Tibial artery (tissue), 4 donors: ENCODE results near the gene ATXN7.
A peak's percentile ranks its signal among the peaks of the same experiment; 100 is the strongest.

ENCODE experiments used
- DNase-seq, 2 donors: peaks; one replicate each; pipeline ENCODE4 v3.0.0-alpha.2; 2019
- H3K27ac ChIP-seq, 2 donors: fragments of 200-600 bp; sonication (generic) in 1 of 2; 1 replicate in 1 of 2; 2 replicates in 1 of 2; pipeline ENCODE4 v1.5.1; 2018 to 2019; ENCODE audit warnings: mild to moderate bottlenecking in 1 of 2
- H3K27me3 ChIP-seq, 2 donors: fragments of 200-600 bp; sonication (generic) in 1 of 2; one replicate each; pipeline versions ENCODE4 v1.5.1 to v1.6.0; 2016 to 2019
- H3K36me3 ChIP-seq, 3 donors: fragments of 200-600 bp; sonication (generic) in 2 of 3; one replicate each; pipeline ENCODE4 v1.5.1; 2016 to 2019; ENCODE audit warnings: mild to moderate bottlenecking in 2 of 3
- H3K4me1 ChIP-seq, 4 donors: fragments of 200-600 bp; sonication (generic) in 2 of 4; 1 replicate in 3 of 4; 2 replicates in 1 of 4; pipeline ENCODE4 v1.5.1; 2016 to 2019
- H3K4me3 ChIP-seq, 2 donors: fragments of 200-600 bp; sonication (generic) in 1 of 2; 1 replicate in 1 of 2; 2 replicates in 1 of 2; pipeline ENCODE4 v1.5.1; 2018 to 2019; ENCODE audit warnings: mild to moderate bottlenecking in 2 of 2
- H3K9me3 ChIP-seq, 3 donors: fragments of 200-600 bp; sonication (generic) in 1 of 3; one replicate each; pipeline ENCODE4 v1.5.1; 2016 to 2019
- intact Hi-C: fragments of 100-400 bp; cut with DNase I; formaldehyde crosslinking; loops from one replicate; pipeline ENCODE4 v1.15.0; 2023; ENCODE audit warnings: low total_unique reads
- TF ChIP-seq, protein P1 (sequence below), 2 experiments: fragments of 200-600 bp in 1 of 2; fragments of 450-650 bp in 1 of 2; IDR thresholded peaks; one replicate each; pipeline ENCODE4 v1.5.1; 2017 to 2019; ENCODE audit warnings: antibody characterized with exemption in 2 of 2, mild to moderate bottlenecking in 1 of 2, moderate library complexity in 1 of 2

ATXN7 gene

DNA sequence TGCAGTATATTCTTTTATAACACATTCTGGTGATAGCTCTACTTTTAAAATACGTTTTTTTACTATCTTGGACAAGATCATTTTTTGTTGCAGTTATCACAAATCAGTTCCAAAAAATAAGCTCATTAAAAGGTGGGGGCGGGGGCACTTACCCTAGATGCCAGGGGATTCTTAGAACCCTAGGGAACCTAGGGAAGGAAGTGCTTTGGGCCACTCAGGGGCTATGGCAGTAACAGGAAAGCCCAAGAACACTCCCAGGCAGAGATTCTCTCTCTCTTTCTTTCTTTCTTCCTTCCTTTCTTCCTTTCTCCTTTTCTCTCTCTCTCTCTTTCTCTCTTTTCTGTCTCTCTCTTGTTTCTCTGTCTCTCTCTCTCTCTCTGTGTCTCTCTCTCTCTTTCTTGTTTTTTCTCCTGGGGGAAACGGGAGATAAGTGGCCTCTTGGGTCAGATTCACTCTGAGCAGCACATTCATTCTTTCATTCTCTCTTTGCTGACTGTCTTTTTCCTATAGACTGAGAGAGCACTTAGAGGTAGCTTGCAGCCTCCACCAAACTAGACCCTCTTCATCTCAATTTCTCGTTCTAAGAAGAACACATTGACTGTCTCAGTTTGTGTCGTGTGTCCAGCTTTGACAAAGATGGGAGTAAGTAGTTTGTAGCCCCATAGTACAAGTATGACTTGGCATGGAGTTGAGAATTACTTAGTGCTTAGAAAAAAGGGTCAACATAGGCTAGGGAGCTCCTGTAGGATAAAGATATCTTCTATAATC, 31.9 kb downstream of the ATXN7 start:
- H3K27ac ChIP-seq, result peak overlapping the region in 1 of 2 donors; percentile 5
- no peaks in the 10 kb centered on the region for H3K27me3 ChIP-seq
- DNase-seq, result no peak
- intact Hi-C loops, result no loop called here
- TF ChIP-seq, protein P1, sequence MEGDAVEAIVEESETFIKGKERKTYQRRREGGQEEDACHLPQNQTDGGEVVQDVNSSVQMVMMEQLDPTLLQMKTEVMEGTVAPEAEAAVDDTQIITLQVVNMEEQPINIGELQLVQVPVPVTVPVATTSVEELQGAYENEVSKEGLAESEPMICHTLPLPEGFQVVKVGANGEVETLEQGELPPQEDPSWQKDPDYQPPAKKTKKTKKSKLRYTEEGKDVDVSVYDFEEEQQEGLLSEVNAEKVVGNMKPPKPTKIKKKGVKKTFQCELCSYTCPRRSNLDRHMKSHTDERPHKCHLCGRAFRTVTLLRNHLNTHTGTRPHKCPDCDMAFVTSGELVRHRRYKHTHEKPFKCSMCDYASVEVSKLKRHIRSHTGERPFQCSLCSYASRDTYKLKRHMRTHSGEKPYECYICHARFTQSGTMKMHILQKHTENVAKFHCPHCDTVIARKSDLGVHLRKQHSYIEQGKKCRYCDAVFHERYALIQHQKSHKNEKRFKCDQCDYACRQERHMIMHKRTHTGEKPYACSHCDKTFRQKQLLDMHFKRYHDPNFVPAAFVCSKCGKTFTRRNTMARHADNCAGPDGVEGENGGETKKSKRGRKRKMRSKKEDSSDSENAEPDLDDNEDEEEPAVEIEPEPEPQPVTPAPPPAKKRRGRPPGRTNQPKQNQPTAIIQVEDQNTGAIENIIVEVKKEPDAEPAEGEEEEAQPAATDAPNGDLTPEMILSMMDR (IDR thresholded peaks at IDR 0.05), result no peak
- peaks cover 0 to 42% (median 10%) of the 10 kb centered on the region in 4 donors for H3K4me1 ChIP-seq
- no peaks in the 10 kb centered on the region for H3K9me3 ChIP-seq
- no peak overlapping the region for H3K4me3 ChIP-seq
- peaks cover 0 to 11% (median 4%) of the 10 kb centered on the region in 3 donors for H3K36me3 ChIP-seq

DNA sequence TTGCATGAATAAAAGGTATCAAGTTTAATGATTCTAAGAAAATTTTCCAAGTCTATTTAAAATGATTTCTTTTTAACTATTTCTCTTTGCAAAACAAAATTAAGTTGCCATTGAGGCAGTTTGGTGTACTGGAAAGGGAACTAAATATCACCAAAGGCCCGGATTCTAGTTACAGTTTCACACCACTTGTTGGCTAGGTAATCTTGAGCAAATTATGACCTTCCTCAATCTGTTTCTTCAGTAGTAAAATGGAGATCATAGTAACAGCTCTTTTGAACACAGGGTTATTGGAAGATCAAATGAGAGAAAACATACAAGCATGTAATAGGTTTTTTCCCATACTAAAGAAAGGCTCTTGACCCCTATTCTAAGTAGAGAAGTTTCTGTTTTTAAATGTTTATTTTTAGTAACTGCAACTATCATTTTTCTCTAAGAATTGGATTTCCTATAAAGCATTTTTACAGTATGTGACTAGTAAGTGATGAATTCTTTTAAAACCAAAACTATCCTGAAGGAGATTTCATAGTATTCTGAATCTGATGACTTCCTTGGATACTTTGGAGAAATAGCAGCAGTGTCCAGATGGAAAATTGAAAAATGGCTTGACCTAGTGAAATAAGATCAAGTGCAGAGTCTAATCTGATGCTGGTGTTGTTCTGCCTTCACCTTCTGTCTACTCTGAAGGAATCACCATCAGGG, 32.8 kb downstream of the ATXN7 start:
- Histone ChIP-seq H3K27me3 (no peaks in the 10 kb centered on the region), H3K4me1 (peaks cover 0 to 42% (median 10%) of the 10 kb centered on the region in 4 donors), H3K36me3 (peaks cover 0 to 11% (median 4%) of the 10 kb centered on the region in 3 donors), H3K4me3 (no peak overlapping the region), H3K27ac (no peak overlapping the region), H3K9me3 (no peaks in the 10 kb centered on the region)
- DNase-seq, result no peak
- TF ChIP-seq, protein P1 (IDR thresholded peaks at IDR 0.05), result no peak
- intact Hi-C loops, result no loop called here

DNA sequence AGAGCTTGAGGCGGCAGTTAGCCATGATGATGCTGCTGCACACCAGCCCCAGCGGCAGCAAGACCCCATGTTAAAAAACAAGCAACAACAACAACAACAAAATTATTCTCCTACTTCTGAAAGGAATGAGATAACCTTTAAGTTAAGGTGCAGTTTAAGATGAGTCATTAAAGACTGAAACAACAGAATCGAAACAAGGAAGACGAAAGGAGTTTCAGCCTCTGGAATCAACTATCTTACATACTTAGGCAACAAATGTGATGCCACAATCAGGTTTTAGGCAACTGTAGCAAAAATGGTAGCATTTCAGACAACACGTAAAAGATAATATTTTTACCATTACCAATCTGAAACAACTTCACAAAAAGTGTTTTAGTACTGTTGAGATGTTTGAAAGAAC, 36.3 kb downstream of the ATXN7 start:
- H3K27ac ChIP-seq, result no peak overlapping the region
- intact Hi-C loops, result no loop called here
- TF ChIP-seq, protein P1 (IDR thresholded peaks at IDR 0.05), result no peak
- peaks cover 0 to 11% (median 0%) of the 10 kb centered on the region in 3 donors for H3K36me3 ChIP-seq
- H3K27me3 ChIP-seq, result no peaks in the 10 kb centered on the region
- no peaks in the 10 kb centered on the region for H3K9me3 ChIP-seq
- peaks cover 0 to 34% (median 6%) of the 10 kb centered on the region in 4 donors for H3K4me1 ChIP-seq
- H3K4me3 ChIP-seq, result no peak overlapping the region
- no peak for DNase-seq

DNA sequence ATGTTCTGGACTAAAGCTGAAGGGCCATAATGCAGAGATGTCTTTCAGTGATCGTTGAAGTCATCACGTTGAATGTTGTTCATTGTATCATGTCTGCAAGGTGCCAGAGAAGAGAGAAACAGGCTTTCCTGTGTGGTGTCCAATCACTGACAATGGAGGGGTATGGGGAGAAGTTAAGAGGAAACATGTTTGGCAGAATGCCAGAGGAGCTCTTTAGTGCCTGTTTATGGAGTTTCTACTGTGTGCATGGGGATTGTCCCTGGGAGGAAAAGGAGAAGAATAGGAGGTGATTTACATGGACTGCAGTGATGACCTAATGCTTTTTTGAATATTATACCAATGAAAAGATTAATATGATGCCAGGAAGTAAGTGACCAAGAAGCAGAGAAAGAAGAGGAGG, 36.8 kb downstream of the ATXN7 start:
- Histone ChIP-seq H3K36me3 (peaks cover 0 to 11% (median 2%) of the 10 kb centered on the region in 3 donors), H3K4me3 (no peak overlapping the region), H3K4me1 (peaks cover 0 to 30% (median 5%) of the 10 kb centered on the region in 4 donors), H3K27ac (no peak overlapping the region), H3K27me3 (no peaks in the 10 kb centered on the region), H3K9me3 (no peaks in the 10 kb centered on the region)
- DNase-seq, result no peak
- intact Hi-C loops, result no loop called here
- TF ChIP-seq, protein P1 (IDR thresholded peaks at IDR 0.05), result no peak

DNA sequence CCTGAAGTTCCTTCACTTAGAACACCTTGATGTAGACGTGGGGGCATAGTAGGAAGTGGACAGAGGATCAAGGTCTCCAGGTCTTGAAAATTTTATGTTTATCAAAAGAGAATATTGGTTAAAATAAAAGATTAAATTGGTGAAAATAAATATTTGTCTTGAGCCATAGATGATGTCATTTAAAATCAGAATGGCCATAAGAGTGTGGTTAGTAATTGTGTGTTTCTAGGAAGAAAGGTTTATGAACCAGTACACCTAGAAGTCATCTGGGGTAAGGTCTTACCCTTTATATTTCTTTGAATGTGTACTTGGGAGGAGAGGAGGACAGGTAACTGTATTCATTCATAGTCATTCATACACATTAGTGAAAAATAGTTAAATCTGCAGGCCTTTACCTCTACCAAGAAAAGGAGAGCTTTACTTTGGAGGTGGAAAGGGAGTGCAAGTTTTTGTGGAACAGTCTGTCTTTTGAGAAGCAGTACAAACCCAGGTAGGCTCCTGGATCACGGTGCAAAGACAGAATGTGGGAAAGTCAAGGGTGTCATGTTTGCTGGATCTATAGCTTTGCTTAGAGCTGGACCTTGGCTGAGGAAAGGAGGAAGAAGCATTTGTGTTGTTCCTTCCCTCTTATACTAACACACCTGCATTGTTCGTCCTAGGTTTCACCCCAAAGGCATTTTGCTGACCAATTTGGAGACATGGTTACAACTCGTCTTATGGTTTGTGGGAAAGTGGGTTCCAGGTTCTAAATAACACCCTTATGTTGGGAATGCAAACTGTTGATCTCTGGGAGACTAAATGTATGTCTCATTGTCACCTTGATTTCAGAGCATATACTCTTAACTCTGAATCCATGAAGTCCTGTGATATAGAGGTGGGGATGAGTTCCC, 42.3 kb downstream of the ATXN7 start:
- TF ChIP-seq, protein P1 (IDR thresholded peaks at IDR 0.05), result no peak
- Histone ChIP-seq H3K9me3 (no peaks in the 10 kb centered on the region), H3K4me1 (peaks cover 0 to 28% (median 1%) of the 10 kb centered on the region in 4 donors), H3K27me3 (no peaks in the 10 kb centered on the region), H3K36me3 (peaks cover 0 to 4% (median 0%) of the 10 kb centered on the region in 3 donors), H3K4me3 (no peak overlapping the region), H3K27ac (no peak overlapping the region)
- no peak for DNase-seq
- intact Hi-C loops, result no loop called here
